ENCODE results near the gene PLCL2. TPM values are rescaled to one million over a fixed set of nuclear protein-coding genes. Genes with fewer than 3 reads are reported as not detected.

The PLCL2 gene
- total and polyA plus RNA-seq, 4 donors = 1.5 to 16.5 (median 9.4) TPM

- Histone ChIP-seq H3K4me3 (ENCODE audit: low read depth in 1 of 3, low read length in 3 of 3) (no peak overlapping the region), H3K27ac (ENCODE audit: low read depth in 1 of 2, low read length in 2 of 2) (no peak overlapping the region), H3K4me1 (ENCODE audit: control insufficient read depth in 4 of 4, insufficient read depth in 4 of 4, low read length in 3 of 4) (peaks cover 0 to 27% (median 4%) of the 10 kb centered on the region in 4 donors), H3K9ac (ENCODE audit: low read depth in 1 of 2, low read length in 2 of 2) (no peak overlapping the region), H3K9me3 (ENCODE audit: control insufficient read depth in 4 of 4, low read length in 3 of 4) (no peaks in the 10 kb centered on the region), H3K36me3 (ENCODE audit: control insufficient read depth in 4 of 4, insufficient read depth in 3 of 4, low read depth in 1 of 4, low read length in 3 of 4) (peaks cover 0 to 3% (median 0%) of the 10 kb centered on the region in 4 donors), H3K27me3 (ENCODE audit: control insufficient read depth in 4 of 4, insufficient read depth in 4 of 4, low read length in 3 of 4) (no peaks in the 10 kb centered on the region)
- no peak for DNase-seq (ENCODE audit: low spot score)
- TF ChIP-seq RXRA (IDR thresholded peaks at IDR 0.05) (no peak), ZBTB33 (IDR thresholded peaks at IDR 0.05) (no peak), SP1 (IDR thresholded peaks at IDR 0.05) (no peak), REST (IDR thresholded peaks at IDR 0.05) (no peak), FOXA2 (IDR thresholded peaks at IDR 0.05) (no peak), YY1 (IDR thresholded peaks at IDR 0.05) (no peak), EGR1 (IDR thresholded peaks at IDR 0.05; ENCODE audit: low read depth in 2 of 2) (no peak), HNF4A (conservative IDR thresholded peaks at IDR 0.05) (no peak), RAD21 (IDR thresholded peaks at IDR 0.05) (no peak), JUND (IDR thresholded peaks at IDR 0.05) (no peak), HNF4G (IDR thresholded peaks at IDR 0.05) (no peak)
- WGBS = 98% methylated on average over 4 of the region's 4 CpGs
Measured at GRCh38 chr3:17028363-17028762, 143.6 kb downstream of the PLCL2 start.

- H3K9me3 ChIP-seq (ENCODE audit: control insufficient read depth in 4 of 4, low read length in 3 of 4) = no peaks in the 10 kb centered on the region
- H3K4me1 ChIP-seq (ENCODE audit: control insufficient read depth in 4 of 4, insufficient read depth in 4 of 4, low read length in 3 of 4) = peaks cover 0 to 27% (median 4%) of the 10 kb centered on the region in 4 donors
- TF ChIP-seq RXRA (IDR thresholded peaks at IDR 0.05) (no peak), RAD21 (IDR thresholded peaks at IDR 0.05) (peak; percentile 5 to 27), NR2F2 (IDR thresholded peaks at IDR 0.05) (no peak), FOXA2 (IDR thresholded peaks at IDR 0.05) (no peak), YY1 (IDR thresholded peaks at IDR 0.05) (no peak), GABPA (IDR thresholded peaks at IDR 0.05 in 1 of 2, conservative IDR thresholded peaks at IDR 0.05 in 1 of 2) (no peak), ATF3 (IDR thresholded peaks at IDR 0.05) (no peak), HNF4A (conservative IDR thresholded peaks at IDR 0.05) (peak in 1 of 2 donors; percentile 11), FOXA1 (IDR thresholded peaks at IDR 0.05) (no peak), CTCF (IDR thresholded peaks at IDR 0.05; ENCODE audit: low read depth, low read length, missing input control) (no peak), EGR1 (IDR thresholded peaks at IDR 0.05; ENCODE audit: low read depth in 2 of 2) (no peak), HNF4G (IDR thresholded peaks at IDR 0.05) (no peak)
- no peak for DNase-seq (ENCODE audit: low spot score)
- H3K4me3 ChIP-seq (ENCODE audit: low read depth in 1 of 3, low read length in 3 of 3) = no peak overlapping the region
- WGBS = 65% methylated on average over 3 of the region's 3 CpGs
- H3K9ac ChIP-seq (ENCODE audit: low read depth in 1 of 2, low read length in 2 of 2) = no peak overlapping the region
- H3K36me3 ChIP-seq (ENCODE audit: control insufficient read depth in 4 of 4, insufficient read depth in 3 of 4, low read depth in 1 of 4, low read length in 3 of 4) = no peaks in the 10 kb centered on the region
- H3K27me3 ChIP-seq (ENCODE audit: control insufficient read depth in 4 of 4, insufficient read depth in 4 of 4, low read length in 3 of 4) = no peaks in the 10 kb centered on the region
- no peak overlapping the region for H3K27ac ChIP-seq (ENCODE audit: low read depth in 1 of 2, low read length in 2 of 2)
Measured at GRCh38 chr3:17030438-17030837, 145.7 kb downstream of the PLCL2 start.
